IMR-90 (cell line): ENCODE results near the gene C3orf70. TPM values are rescaled to one million over a fixed set of nuclear protein-coding genes. Genes with fewer than 3 reads are reported as not detected.

Experiments used
- ATAC-seq: fragments of 200-7000 bp; cut with Tn5 transposase; 2 replicates; pipeline ENCODE4 v1.9.1; 2020; ENCODE audit warnings: low read depth, mild to moderate bottlenecking, moderate library complexity
- BruUV-seq: library from RNA; stranded (reverse); fragments of 400-500 nt; replicated peaks from 2 replicates; lab custom pipeline; 2021; lab: Mats Ljungman, UMichigan
- CTCF ChIA-PET: fragments of 300-600 bp; formaldehyde crosslinking; extraction: SDS; loops from one replicate; lab custom pipeline; 2021; ENCODE audit warnings: antibody characterized with exemption; lab: Yijun Ruan, JAX
- POLR2A ChIA-PET: fragments of 300-600 bp; sonication (Branson Sonifier 250); formaldehyde crosslinking; loops from one replicate; lab custom pipeline; 2022; ENCODE audit warnings: antibody characterized with exemption; ENCODE audit not compliant: unreplicated experiment; lab: Charles Lee
- DNase-seq: peaks from one replicate; pipeline ENCODE4 v3.0.0; 2013
- H2AFZ ChIP-seq: replicated peaks from 2 replicates; pipeline ENCODE3; 2013; ENCODE audit warnings: low read length, mild to moderate bottlenecking; ENCODE audit not compliant: poor library complexity
- H2AK5ac ChIP-seq: 2 replicates; pipeline ENCODE4 v1.6.1; 2013; ENCODE audit warnings: low read depth, low read length, inconsistent platforms
- H2AK9ac ChIP-seq: replicated peaks from 2 replicates; pipeline ENCODE3; 2013; ENCODE audit warnings: mild to moderate bottlenecking, low read depth, low read length, moderate library complexity; ENCODE audit not compliant: poor library complexity
- H2BK120ac ChIP-seq: 2 replicates; pipeline ENCODE4 v1.6.1; 2013; ENCODE audit warnings: low read depth, low read length, inconsistent platforms
- H2BK15ac ChIP-seq: 3 replicates; pipeline ENCODE4 v1.6.1; 2013; ENCODE audit warnings: low read depth, low read length, inconsistent platforms
- H2BK20ac ChIP-seq: 2 replicates; pipeline ENCODE4 v1.6.1; 2013; ENCODE audit warnings: low read depth, mild to moderate bottlenecking, inconsistent platforms, low read length, moderate library complexity
- H2BK5ac ChIP-seq: 2 replicates; pipeline ENCODE4 v1.6.1; 2013; ENCODE audit warnings: mild to moderate bottlenecking, low read depth, low read length, inconsistent platforms; ENCODE audit not compliant: poor library complexity, severe bottlenecking
- H3K14ac ChIP-seq: replicated peaks from 2 replicates; pipeline ENCODE4 v1.6.1; 2013; ENCODE audit warnings: low read depth, low read length, inconsistent platforms
- H3K18ac ChIP-seq: 2 replicates; pipeline ENCODE4 v1.6.1; 2013; ENCODE audit warnings: low read depth, low read length, control low read depth
- H3K23ac ChIP-seq: 2 replicates; pipeline ENCODE4 v1.6.1; 2013; ENCODE audit warnings: low read depth, low read length, inconsistent platforms
- H3K27ac ChIP-seq: 2 replicates; pipeline ENCODE4 v1.5.1; 2013; ENCODE audit warnings: mild to moderate bottlenecking, control low read depth, low read length; ENCODE audit not compliant: insufficient read depth
- H3K27me3 ChIP-seq: 2 replicates; pipeline ENCODE4 v1.6.1; 2013; ENCODE audit warnings: low read length; ENCODE audit not compliant: control insufficient read depth, insufficient read depth
- H3K36me3 ChIP-seq: 2 replicates; pipeline ENCODE4 v1.6.1; 2013; ENCODE audit warnings: low read length, mixed read lengths; ENCODE audit not compliant: control insufficient read depth, insufficient read depth
- H3K4ac ChIP-seq: 2 replicates; pipeline ENCODE4 v1.6.1; 2013; ENCODE audit warnings: low read depth, low read length, inconsistent platforms
- H3K4me1 ChIP-seq: 2 replicates; pipeline ENCODE4 v1.6.1; 2013; ENCODE audit warnings: low read length, mixed read lengths; ENCODE audit not compliant: control insufficient read depth, insufficient read depth
- H3K4me2 ChIP-seq: 2 replicates; pipeline ENCODE4 v1.6.1; 2013; ENCODE audit warnings: low read depth, mild to moderate bottlenecking, control low read depth, low read length, moderate library complexity
- H3K4me3 ChIP-seq: 2 replicates; pipeline ENCODE4 v1.5.1; 2013; ENCODE audit warnings: low read depth, mild to moderate bottlenecking, control low read depth, low read length, moderate library complexity; ENCODE audit not compliant: insufficient read depth
- H3K56ac ChIP-seq: 2 replicates; pipeline ENCODE4 v1.6.1; 2013; ENCODE audit warnings: low read length, inconsistent platforms; ENCODE audit not compliant: insufficient read depth; ENCODE audit errors: extremely low read depth
- H3K79me1 ChIP-seq, 2 experiments: 2 replicates each; pipeline ENCODE4 v1.6.1; 2013; ENCODE audit warnings: low read length in 2 of 2, inconsistent platforms in 1 of 2, low read depth in 1 of 2
- H3K9ac ChIP-seq: 2 replicates; pipeline ENCODE4 v1.6.1; 2013; ENCODE audit warnings: low read depth, low read length, control low read depth
- H3K9me1 ChIP-seq: 2 replicates; pipeline ENCODE4 v1.6.1; 2013; ENCODE audit warnings: low read length, inconsistent platforms; ENCODE audit not compliant: insufficient read depth
- H3K9me3 ChIP-seq: 2 replicates; pipeline ENCODE4 v1.6.1; 2013; ENCODE audit warnings: low read length; ENCODE audit not compliant: control insufficient read depth, insufficient read depth
- H4K20me1 ChIP-seq: 2 replicates; pipeline ENCODE4 v1.6.1; 2013; ENCODE audit warnings: low read length, inconsistent platforms; ENCODE audit not compliant: insufficient read depth
- H4K5ac ChIP-seq: 2 replicates; pipeline ENCODE4 v1.6.1; 2013; ENCODE audit warnings: mild to moderate bottlenecking, low read depth, low read length, control low read depth
- H4K8ac ChIP-seq, 2 experiments: 2 replicates each; pipeline ENCODE4 v1.6.1; 2013; ENCODE audit warnings: low read depth in 2 of 2, low read length in 2 of 2, control low read depth in 1 of 2, inconsistent platforms in 1 of 2
- H4K91ac ChIP-seq: 2 replicates; pipeline ENCODE4 v1.6.1; 2013; ENCODE audit warnings: low read depth, low read length, inconsistent platforms; ENCODE audit not compliant: insufficient read depth
- BHLHE40 ChIP-seq: fragments of 150-350 bp; IDR thresholded peaks from 2 replicates; pipeline ENCODE4 v1.6.1; 2016; ENCODE audit warnings: mild to moderate bottlenecking, low read depth, low read length
- CEBPB ChIP-seq: IDR thresholded peaks from 2 replicates; pipeline ENCODE4 v1.6.1; 2012; ENCODE audit warnings: low read depth, low read length, improper control_type of control experiment
- CHD1 ChIP-seq: IDR thresholded peaks from 2 replicates; pipeline ENCODE4 v1.6.1; 2012; ENCODE audit warnings: low read depth, low read length, improper control_type of control experiment
- CTCF ChIP-seq: conservative IDR thresholded peaks from 2 replicates; pipeline ENCODE4 v1.5.1; 2012; ENCODE audit warnings: mild to moderate bottlenecking, low read depth, low read length, improper control_type of control experiment
- ELK1 ChIP-seq: fragments of 150-350 bp; IDR thresholded peaks from 2 replicates; pipeline ENCODE4 v1.6.1; 2016; ENCODE audit warnings: low read depth, mild to moderate bottlenecking, low read length, moderate library complexity, borderline replicate concordance
- FOS ChIP-seq: fragments of 150-350 bp; IDR thresholded peaks from 2 replicates; pipeline ENCODE4 v1.6.1; 2016; ENCODE audit warnings: low read depth, low read length
- MAFK ChIP-seq: IDR thresholded peaks from 2 replicates; pipeline ENCODE4 v1.6.1; 2012; ENCODE audit warnings: low read depth, low read length, improper control_type of control experiment
- MXI1 ChIP-seq: IDR thresholded peaks from 2 replicates; pipeline ENCODE4 v1.6.1; 2012; ENCODE audit warnings: low read depth, mild to moderate bottlenecking, low read length, moderate library complexity, borderline replicate concordance
- NFE2L2 ChIP-seq: fragments of 150-350 bp; IDR thresholded peaks from 2 replicates; pipeline ENCODE4 v1.6.1; 2016; ENCODE audit warnings: low read depth, mild to moderate bottlenecking, low read length
- POLR2A ChIP-seq: IDR thresholded peaks from 2 replicates; pipeline ENCODE4 v1.6.1; 2012; ENCODE audit warnings: mild to moderate bottlenecking, low read depth, low read length
- RCOR1 ChIP-seq: IDR thresholded peaks from 2 replicates; pipeline ENCODE4 v1.6.1; 2012; ENCODE audit warnings: mild to moderate bottlenecking, low read length, improper control_type of control experiment; ENCODE audit not compliant: insufficient replicate concordance
- RFX5 ChIP-seq: IDR thresholded peaks from 2 replicates; pipeline ENCODE4 v1.8.0; 2012; ENCODE audit warnings: low read depth, mild to moderate bottlenecking, low read length, moderate library complexity
- SMC3 ChIP-seq: fragments of 150-350 bp; IDR thresholded peaks from 2 replicates; pipeline ENCODE4 v1.6.1; 2016; ENCODE audit warnings: low read depth, mild to moderate bottlenecking, antibody characterized with exemption, low read length, moderate library complexity
- USF2 ChIP-seq: fragments of 150-350 bp; IDR thresholded peaks from 2 replicates; pipeline ENCODE4 v1.6.1; 2017; ENCODE audit warnings: mild to moderate bottlenecking, antibody characterized with exemption, low read length, low read depth
- WGBS, 2 experiments: methylation state at CpG; one replicate each; pipeline versions ENCODE4 v1.1.5 to v1.1.7; 2013; ENCODE audit warnings: missing lambda C conversion rate in 2 of 2; ENCODE audit not compliant: insufficient read length in 1 of 2; ENCODE audit errors: extremely low coverage in 2 of 2; 5-methylcytosine and 5-hydroxymethylcytosine counted together
- dilution Hi-C: fragments of 300-500 bp; cut with HindIII; formaldehyde crosslinking; loops from one replicate; pipeline ENCODE4 v1.14.3; 2018; ENCODE audit warnings: low sequenced_read_pairs; ENCODE audit not compliant: unreplicated experiment
- in situ Hi-C: fragments of 300-500 bp; cut with MboI; formaldehyde crosslinking; loops from 3 replicates; pipeline ENCODE4 v1.14.3; 2019; ENCODE audit warnings: low sequenced_read_pairs, inconsistent platforms, mixed read lengths
- intact Hi-C: fragments of 100-400 bp; cut with micrococcal nuclease; formaldehyde crosslinking; loops from 2 replicates; pipeline ENCODE4 v1.10.0; 2022
- polyA plus RNA-seq, 3 experiments: library from polyadenylated mRNA; depleted of rRNA; stranded (reverse); fragments of >200 nt; gene quantifications; 2 replicates each; pipeline ENCODE4 v1.2.3, GENCODE V29; 2012; ENCODE audit warnings: low replicate concordance in 1 of 3
- total RNA-seq: library from RNA; depleted of rRNA; stranded (reverse); fragments of >200 nt; gene quantifications from 2 replicates; pipeline ENCODE4 v1.2.3, GENCODE V29; 2012

The C3orf70 gene
- total and polyA plus RNA-seq, 2 of the 4 experiments (the other 2 are of a cell fraction) = 0.96 to 1.8 TPM

- no peak overlapping the region for H2AK9ac ChIP-seq
- H3K4me1 ChIP-seq = no peaks in the 10 kb centered on the region
- H3K27me3 ChIP-seq = peaks cover 4% of the 10 kb centered on the region
- no peaks in the 10 kb centered on the region; the same call in 1 of the 2 replicates for H3K9me1 ChIP-seq
- H3K18ac ChIP-seq = no peak overlapping the region
- WGBS, 2 experiments = no CpG with 5 or more reads among the region's 6 CpGs
- DNase-seq (no peak), ATAC-seq (no peak)
- H3K4ac ChIP-seq = no peak overlapping the region
- no peaks in the 10 kb centered on the region for H3K36me3 ChIP-seq
- ChIA-PET CTCF (no interaction called here), POLR2A (no interaction called here)
- no peak overlapping the region for H3K14ac ChIP-seq
- H2BK20ac ChIP-seq = no peak overlapping the region
- H3K4me3 ChIP-seq = no peak overlapping the region
- H3K23ac ChIP-seq = no peak overlapping the region
- no peaks in the 10 kb centered on the region for H3K79me1 ChIP-seq
- H3K9me3 ChIP-seq = no peaks in the 10 kb centered on the region
- no peak overlapping the region for H3K27ac ChIP-seq
- H4K8ac ChIP-seq = no peak overlapping the region
- H2BK120ac ChIP-seq = no peak overlapping the region
- H4K5ac ChIP-seq = no peak overlapping the region
- no peak overlapping the region for H2BK5ac ChIP-seq
- H3K9ac ChIP-seq = no peak overlapping the region
- H2AFZ ChIP-seq = no peak overlapping the region
- in situ Hi-C loops = no loop called here
- no peaks in the 10 kb centered on the region for H4K20me1 ChIP-seq
- no TSS peak for BruUV-seq
- no peak for TF ChIP-seq SMC3
- TF ChIP-seq FOS = no peak
- TF ChIP-seq MAFK = no peak
- TF ChIP-seq ELK1 = no peak
- no peak for TF ChIP-seq RCOR1
- TF ChIP-seq USF2 = no peak
- no peak for TF ChIP-seq CEBPB
- no peak for TF ChIP-seq MXI1
- TF ChIP-seq CHD1 = no peak
- TF ChIP-seq NFE2L2 = no peak
- no peak for TF ChIP-seq POLR2A
- TF ChIP-seq BHLHE40 = no peak
- TF ChIP-seq RFX5 = no peak
- TF ChIP-seq CTCF = no peak
- intact Hi-C loops = no loop called here
- H4K91ac ChIP-seq = no peak overlapping the region
- H2BK15ac ChIP-seq = no peak overlapping the region
- no peak overlapping the region for H2AK5ac ChIP-seq
- H3K4me2 ChIP-seq = no peak overlapping the region
- no peak overlapping the region for H3K56ac ChIP-seq
- dilution Hi-C loops = no loop called here
These were observed 7.3 kb downstream of the C3orf70 start for GRCh38 chr3:185145511-185145910.
